DND-41 (cell line): ENCODE results near the gene PSD2.

Source experiments
- CTCF ChIP-seq: IDR thresholded peaks from 2 replicates; pipeline ENCODE4 v1.5.1; 2012; ENCODE audit warnings: borderline replicate concordance, low read length, moderate library complexity, mild to moderate bottlenecking; ENCODE audit not compliant: poor library complexity, severe bottlenecking; ENCODE audit errors: extremely low read depth
- EZH2 ChIP-seq: IDR thresholded peaks from 3 replicates; pipeline ENCODE4 v1.6.1; 2012; ENCODE audit warnings: borderline replicate concordance, low read depth, mild to moderate bottlenecking, moderate library complexity, low read length, inconsistent platforms; ENCODE audit not compliant: severe bottlenecking

DNA sequence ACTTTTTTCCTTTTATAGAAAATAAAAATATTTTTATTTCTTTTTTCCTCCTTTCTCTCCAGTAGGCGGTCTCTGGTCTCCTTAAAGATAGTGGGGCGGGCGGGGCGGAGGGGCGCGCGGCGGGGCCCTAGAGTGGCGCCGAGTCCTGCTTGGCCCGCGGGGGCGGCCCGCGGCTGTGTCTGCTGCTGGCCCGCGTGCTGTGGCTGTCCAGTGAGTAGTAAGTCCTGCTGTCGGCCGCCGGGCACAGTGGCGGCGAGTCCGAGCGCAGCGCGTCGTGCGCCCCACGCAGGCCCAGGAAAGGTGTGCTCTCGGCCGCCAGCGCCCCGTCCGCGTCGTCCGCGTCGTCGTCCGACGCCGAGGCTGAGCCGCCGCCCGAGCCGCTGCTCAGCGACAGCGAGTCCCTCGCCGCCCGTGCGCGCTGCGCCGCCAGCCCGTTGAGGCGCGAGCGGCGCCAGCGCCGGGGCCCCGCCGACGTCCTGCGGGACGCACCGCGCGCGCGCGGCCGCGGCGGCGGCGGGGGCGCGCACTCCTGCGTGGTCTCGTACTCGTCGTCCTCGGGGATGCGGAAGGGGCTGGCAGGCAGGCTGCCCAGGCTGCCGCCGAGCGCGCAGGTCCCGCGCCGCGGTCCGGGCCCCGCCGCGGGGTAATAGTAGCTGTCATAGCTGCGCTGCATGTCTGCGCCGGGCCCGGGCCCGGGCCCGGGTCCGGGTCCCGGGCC lies 52.3 kb downstream of the PSD2 start:
- TF ChIP-seq CTCF (no peak), EZH2 (no peak)
